ENCODE data around the gene TMEM145. TPM values are rescaled to one million over a fixed set of nuclear protein-coding genes. Genes with fewer than 3 reads are reported as not detected.

The TMEM145 gene
- total RNA-seq, 1 donor from 2014 or later, result 0.92 TPM

GRCh38 chr19:42279902-42280814 lies 33.0 kb upstream of the TMEM145 start:
- H3K9me3 Mint-ChIP-seq, result no peaks in the 10 kb centered on the region
- no peaks in the 10 kb centered on the region for H3K27me3 Mint-ChIP-seq (ENCODE audit: low read depth)
- H3K36me3 Mint-ChIP-seq, result peaks cover 7% of the 10 kb centered on the region
- H3K4me1 Mint-ChIP-seq, result peaks cover 49% of the 10 kb centered on the region
- peak; percentile 92 for TF ChIP-seq CTCF (IDR thresholded peaks at IDR 0.05; ENCODE audit: unreplicated experiment)
- peak overlapping the region; percentile 78 for H3K4me3 Mint-ChIP-seq
- DNase-seq (ENCODE audit: low spot score in 2 of 2, unreplicated experiment in 2 of 2), result peak; percentile 81 to 92
- H3K27ac Mint-ChIP-seq, result peak overlapping the region; percentile 91

- no peak for TF ChIP-seq CTCF (IDR thresholded peaks at IDR 0.05; ENCODE audit: unreplicated experiment)
- H3K4me3 Mint-ChIP-seq, result peak overlapping the region; percentile 72
- H3K27me3 Mint-ChIP-seq (ENCODE audit: low read depth), result no peaks in the 10 kb centered on the region
- no peaks in the 10 kb centered on the region for H3K9me3 Mint-ChIP-seq
- peaks cover 54% of the 10 kb centered on the region for H3K4me1 Mint-ChIP-seq
- no peak overlapping the region for H3K27ac Mint-ChIP-seq
- peaks cover 4% of the 10 kb centered on the region for H3K36me3 Mint-ChIP-seq
- no peak for DNase-seq (ENCODE audit: low spot score in 2 of 2, unreplicated experiment in 2 of 2)
Observed at GRCh38 chr19:42280815-42281145, 32.3 kb upstream of the TMEM145 start.

- no peaks in the 10 kb centered on the region for H3K9me3 Mint-ChIP-seq
- peak overlapping the region; percentile 72 for H3K4me3 Mint-ChIP-seq
- H3K27me3 Mint-ChIP-seq (ENCODE audit: low read depth), result no peaks in the 10 kb centered on the region
- TF ChIP-seq CTCF (IDR thresholded peaks at IDR 0.05; ENCODE audit: unreplicated experiment), result no peak
- H3K36me3 Mint-ChIP-seq, result no peaks in the 10 kb centered on the region
- DNase-seq (ENCODE audit: low spot score in 2 of 2, unreplicated experiment in 2 of 2), result peak in 1 of 2 experiments; percentile 38
- peak overlapping the region; percentile 97 for H3K27ac Mint-ChIP-seq
- peaks cover 55% of the 10 kb centered on the region for H3K4me1 Mint-ChIP-seq
Observed at GRCh38 chr19:42281146-42281826, 31.8 kb upstream of the TMEM145 start.

GRCh38 chr19:42281827-42282762 lies 31.0 kb upstream of the TMEM145 start:
- Mint-ChIP-seq H3K4me1 (peaks cover 56% of the 10 kb centered on the region), H3K36me3 (no peaks in the 10 kb centered on the region), H3K27me3 (ENCODE audit: low read depth) (no peaks in the 10 kb centered on the region), H3K4me3 (peak overlapping the region; percentile 72), H3K27ac (peak overlapping the region; percentile 97), H3K9me3 (no peaks in the 10 kb centered on the region)
- no peak for TF ChIP-seq CTCF (IDR thresholded peaks at IDR 0.05; ENCODE audit: unreplicated experiment)
- DNase-seq (ENCODE audit: low spot score in 2 of 2, unreplicated experiment in 2 of 2), result peak in 1 of 2 experiments; percentile 17

GRCh38 chr19:42282819-42283187 lies 30.3 kb upstream of the TMEM145 start:
- no peaks in the 10 kb centered on the region for H3K27me3 Mint-ChIP-seq (ENCODE audit: low read depth)
- H3K4me1 Mint-ChIP-seq, result peaks cover 51% of the 10 kb centered on the region
- no peaks in the 10 kb centered on the region for H3K9me3 Mint-ChIP-seq
- DNase-seq (ENCODE audit: low spot score in 2 of 2, unreplicated experiment in 2 of 2), result no peak
- H3K4me3 Mint-ChIP-seq, result no peak overlapping the region
- no peaks in the 10 kb centered on the region for H3K36me3 Mint-ChIP-seq
- TF ChIP-seq CTCF (IDR thresholded peaks at IDR 0.05; ENCODE audit: unreplicated experiment), result no peak
- H3K27ac Mint-ChIP-seq, result no peak overlapping the region

Measured in mesothelial cell of epicardium (in vitro differentiated cells).